Neuronal stem cell (in vitro differentiated cells): ENCODE results near the gene CD55.

Experiments
- DNase-seq: peaks from one replicate; pipeline ENCODE4 v3.0.0-alpha.2; 2013; ENCODE audit warnings: low spot score
- H2AFZ ChIP-seq: one replicate; pipeline ENCODE4 v1.6.1; 2013; ENCODE audit warnings: mild to moderate bottlenecking, low read length, inconsistent platforms
- H2AK5ac ChIP-seq: 2 replicates; pipeline ENCODE4 v1.6.1; 2013; ENCODE audit warnings: low read depth, mild to moderate bottlenecking, inconsistent platforms, low read length, moderate library complexity, mixed read lengths
- H2BK120ac ChIP-seq: 2 replicates; pipeline ENCODE4 v1.6.1; 2013; ENCODE audit warnings: low read depth, mild to moderate bottlenecking, inconsistent platforms, low read length, moderate library complexity, mixed read lengths
- H2BK12ac ChIP-seq: one replicate; pipeline ENCODE4 v1.6.1; 2013; ENCODE audit warnings: low read length, inconsistent platforms
- H2BK15ac ChIP-seq: 2 replicates; pipeline ENCODE4 v1.6.1; 2013; ENCODE audit warnings: mild to moderate bottlenecking, low read length, inconsistent platforms, mixed read lengths
- H2BK5ac ChIP-seq: one replicate; pipeline ENCODE4 v1.6.1; 2013; ENCODE audit warnings: inconsistent platforms, mild to moderate bottlenecking, low read length, moderate library complexity
- H3K14ac ChIP-seq: one replicate; pipeline ENCODE4 v1.6.1; 2013; ENCODE audit warnings: low read length, inconsistent platforms
- H3K18ac ChIP-seq: 2 replicates; pipeline ENCODE4 v1.6.1; 2013; ENCODE audit warnings: low read length, inconsistent platforms
- H3K23ac ChIP-seq: 2 replicates; pipeline ENCODE4 v1.6.1; 2013; ENCODE audit warnings: low read depth, mild to moderate bottlenecking, mixed read lengths, low read length, inconsistent platforms; ENCODE audit not compliant: poor library complexity
- H3K27ac ChIP-seq: replicated peaks from 3 replicates; pipeline ENCODE4 v1.5.1; 2013; ENCODE audit warnings: low read length, inconsistent platforms
- H3K27me3 ChIP-seq, 3 experiments: 2 replicates each; pipeline ENCODE4 v1.6.1; 2013; ENCODE audit warnings: low read length in 3 of 3, mild to moderate bottlenecking in 2 of 3, inconsistent platforms in 1 of 3, low read depth in 1 of 3, mixed read lengths in 1 of 3, moderate library complexity in 1 of 3; ENCODE audit not compliant: control insufficient read depth in 3 of 3, insufficient read depth in 3 of 3
- H3K36me3 ChIP-seq, 2 donors: replicated peaks in 1 of 2; 2 replicates each; pipeline ENCODE4 v1.6.1; 2013; ENCODE audit warnings: low read length in 2 of 2; ENCODE audit not compliant: control insufficient read depth in 2 of 2, insufficient read depth in 2 of 2
- H3K4ac ChIP-seq: 2 replicates; pipeline ENCODE4 v1.6.1; 2013; ENCODE audit warnings: inconsistent platforms, mild to moderate bottlenecking, low read length, moderate library complexity
- H3K4me1 ChIP-seq, 2 donors: 1 replicate in 1 of 2; 2 replicates in 1 of 2; pipeline ENCODE4 v1.6.1; 2013; ENCODE audit warnings: low read length in 2 of 2, low read depth in 1 of 2; ENCODE audit not compliant: control insufficient read depth in 2 of 2, insufficient read depth in 1 of 2
- H3K4me2 ChIP-seq: one replicate; pipeline ENCODE4 v1.6.1; 2013; ENCODE audit warnings: mild to moderate bottlenecking, low read length, inconsistent platforms; ENCODE audit not compliant: insufficient read depth, poor library complexity, severe bottlenecking
- H3K4me3 ChIP-seq, 2 donors: 2 replicates each; pipeline ENCODE4 v1.5.1; 2013; ENCODE audit warnings: low read length in 2 of 2, mild to moderate bottlenecking in 2 of 2, inconsistent platforms in 1 of 2, moderate library complexity in 1 of 2
- H3K79me1 ChIP-seq: one replicate; pipeline ENCODE4 v1.6.1; 2013; ENCODE audit warnings: low read depth, mild to moderate bottlenecking, inconsistent platforms, low read length, moderate library complexity
- H3K9ac ChIP-seq: one replicate; pipeline ENCODE4 v1.6.1; 2013; ENCODE audit warnings: mild to moderate bottlenecking, low read depth, low read length, inconsistent platforms; ENCODE audit not compliant: poor library complexity
- H3K9me3 ChIP-seq, 2 donors: replicated peaks in 1 of 2; 2 replicates each; pipeline versions ENCODE3 to v1.6.1; 2013; ENCODE audit warnings: low read length in 2 of 2, mild to moderate bottlenecking in 2 of 2, inconsistent platforms in 1 of 2, low read depth in 1 of 2, mixed read lengths in 1 of 2, moderate library complexity in 1 of 2; ENCODE audit not compliant: control insufficient read depth in 2 of 2, insufficient read depth in 1 of 2
- H4K8ac ChIP-seq: one replicate; pipeline ENCODE4 v1.6.1; 2013; ENCODE audit warnings: low read depth, mild to moderate bottlenecking, inconsistent platforms, low read length, moderate library complexity
- H4K91ac ChIP-seq: one replicate; pipeline ENCODE4 v1.6.1; 2013; ENCODE audit warnings: low read length, low read depth, mild to moderate bottlenecking, inconsistent platforms; ENCODE audit not compliant: poor library complexity
- WGBS, 2 donors: extraction: QIAGEN DNeasy Blood & Tissue Kit; methylation state at CpG; one replicate each; pipeline ENCODE4 v1.1.7; 2013; ENCODE audit warnings: missing lambda C conversion rate in 2 of 2, mixed read lengths in 1 of 2; ENCODE audit not compliant: insufficient read length in 2 of 2, insufficient replicate concordance in 1 of 2; ENCODE audit errors: extremely low coverage in 2 of 2; 5-methylcytosine and 5-hydroxymethylcytosine counted together

The CD55 gene

DNA sequence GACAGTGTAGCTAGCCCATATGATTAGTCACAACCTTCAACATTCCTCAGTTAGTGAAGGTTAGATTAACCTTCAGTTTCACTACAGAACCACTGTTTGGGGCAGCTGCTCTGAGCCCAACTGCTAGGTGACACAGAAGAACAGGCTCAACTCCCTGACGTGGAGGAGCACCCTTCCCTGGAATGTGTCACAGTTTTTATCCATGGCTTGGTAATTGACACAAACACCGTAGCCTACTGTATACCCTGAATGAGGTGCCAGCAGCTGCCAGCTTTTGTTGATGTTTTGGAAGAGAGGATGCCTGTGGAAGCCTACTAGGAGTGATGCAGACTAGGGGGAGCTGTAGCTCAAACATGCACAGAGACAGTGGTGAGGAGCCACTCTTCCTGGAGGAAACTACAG lies 76.0 kb downstream of the CD55 start:
- no peak overlapping the region for H3K9ac ChIP-seq
- H3K36me3 ChIP-seq = no peaks in the 10 kb centered on the region
- H2BK12ac ChIP-seq = no peak overlapping the region
- H3K23ac ChIP-seq = no peak overlapping the region
- no peak overlapping the region for H2AK5ac ChIP-seq
- H3K4me2 ChIP-seq = no peak overlapping the region
- no peak for DNase-seq
- no peak overlapping the region for H2BK120ac ChIP-seq
- no peak overlapping the region for H2BK5ac ChIP-seq
- H3K4ac ChIP-seq = no peak overlapping the region
- H3K27ac ChIP-seq = no peak overlapping the region
- H3K18ac ChIP-seq = no peak overlapping the region
- H3K4me3 ChIP-seq = no peak overlapping the region
- no peaks in the 10 kb centered on the region for H3K9me3 ChIP-seq
- no CpG with 5 or more reads among the region's 2 CpGs for WGBS, 2 donors
- no peak overlapping the region for H4K8ac ChIP-seq
- H3K27me3 ChIP-seq = no peaks in the 10 kb centered on the region
- H3K79me1 ChIP-seq = no peaks in the 10 kb centered on the region
- no peak overlapping the region for H2BK15ac ChIP-seq
- no peak overlapping the region for H4K91ac ChIP-seq
- H3K4me1 ChIP-seq = no peaks in the 10 kb centered on the region
- H3K14ac ChIP-seq = no peak overlapping the region
- no peak overlapping the region for H2AFZ ChIP-seq

- Histone ChIP-seq H2AK5ac (no peak overlapping the region), H3K27ac (no peak overlapping the region), H3K36me3 (no peaks in the 10 kb centered on the region), H2AFZ (no peak overlapping the region), H2BK120ac (no peak overlapping the region), H3K18ac (no peak overlapping the region), H2BK5ac (no peak overlapping the region), H2BK15ac (no peak overlapping the region), H3K14ac (no peak overlapping the region), H4K91ac (no peak overlapping the region), H3K9ac (no peak overlapping the region), H4K8ac (no peak overlapping the region), H3K79me1 (no peaks in the 10 kb centered on the region), H2BK12ac (no peak overlapping the region), H3K4me1 (no peaks in the 10 kb centered on the region), H3K4me3 (no peak overlapping the region), H3K4me2 (no peak overlapping the region), H3K9me3 (no peaks in the 10 kb centered on the region), H3K23ac (no peak overlapping the region), H3K4ac (no peak overlapping the region), H3K27me3 (no peaks in the 10 kb centered on the region)
- no peak for DNase-seq
- no CpG with 5 or more reads among the region's 1 CpG for WGBS, 2 donors
These were observed 77.5 kb downstream of the CD55 start for GRCh38 chr1:207398986-207399385.

- no CpG with 5 or more reads among the region's 7 CpGs for WGBS, 2 donors
- DNase-seq = no peak
- Histone ChIP-seq H3K9me3 (no peaks in the 10 kb centered on the region), H4K8ac (no peak overlapping the region), H3K18ac (no peak overlapping the region), H3K79me1 (no peaks in the 10 kb centered on the region), H3K4me3 (no peak overlapping the region), H3K9ac (no peak overlapping the region), H3K4me1 (no peaks in the 10 kb centered on the region), H3K23ac (no peak overlapping the region), H3K4ac (no peak overlapping the region), H3K14ac (no peak overlapping the region), H3K36me3 (no peaks in the 10 kb centered on the region), H2BK15ac (no peak overlapping the region), H2AK5ac (no peak overlapping the region), H3K27ac (no peak overlapping the region), H2BK120ac (no peak overlapping the region), H3K27me3 (no peaks in the 10 kb centered on the region), H2BK12ac (no peak overlapping the region), H2BK5ac (no peak overlapping the region), H3K4me2 (no peak overlapping the region), H2AFZ (no peak overlapping the region), H4K91ac (no peak overlapping the region)
These were observed 80.1 kb downstream of the CD55 start for GRCh38 chr1:207401578-207401977.

- no peak overlapping the region for H3K9ac ChIP-seq
- no peak overlapping the region for H3K4ac ChIP-seq
- no peak overlapping the region for H2BK15ac ChIP-seq
- H3K27me3 ChIP-seq = no peaks in the 10 kb centered on the region
- no peak overlapping the region for H3K4me3 ChIP-seq
- H2AFZ ChIP-seq = no peak overlapping the region
- no peak overlapping the region for H3K27ac ChIP-seq
- no peak overlapping the region for H3K23ac ChIP-seq
- no peak overlapping the region for H3K4me2 ChIP-seq
- H4K8ac ChIP-seq = no peak overlapping the region
- no peak overlapping the region for H2BK120ac ChIP-seq
- H4K91ac ChIP-seq = no peak overlapping the region
- no peaks in the 10 kb centered on the region for H3K4me1 ChIP-seq
- H3K18ac ChIP-seq = no peak overlapping the region
- H2AK5ac ChIP-seq = no peak overlapping the region
- no peak overlapping the region for H3K14ac ChIP-seq
- H2BK5ac ChIP-seq = no peak overlapping the region
- WGBS, 2 donors = no CpG with 5 or more reads among the region's 4 CpGs
- DNase-seq = no peak
- H2BK12ac ChIP-seq = no peak overlapping the region
- no peaks in the 10 kb centered on the region for H3K36me3 ChIP-seq
- no peaks in the 10 kb centered on the region for H3K79me1 ChIP-seq
- H3K9me3 ChIP-seq = no peaks in the 10 kb centered on the region
These were observed 81.3 kb downstream of the CD55 start for GRCh38 chr1:207402744-207403143.
